Measurements from ENCODE around the gene TSSK3.
A peak's percentile ranks its signal among the peaks of the same experiment; 100 is the strongest.
"Not testable (repeated sequence)": the region's sequence is repeated elsewhere in the genome, so short reads cannot be mapped to it uniquely, and the experiment has no call there.

Gene TSSK3

GRCh38 chr1:32339363-32339978 lies 22.9 kb upstream of the TSSK3 start:
- DNase-seq (ENCODE audit: low read depth): no peak

GRCh38 chr1:32341186-32341757 lies 21.1 kb upstream of the TSSK3 start:
- no peak for DNase-seq (ENCODE audit: low read depth)

DNA sequence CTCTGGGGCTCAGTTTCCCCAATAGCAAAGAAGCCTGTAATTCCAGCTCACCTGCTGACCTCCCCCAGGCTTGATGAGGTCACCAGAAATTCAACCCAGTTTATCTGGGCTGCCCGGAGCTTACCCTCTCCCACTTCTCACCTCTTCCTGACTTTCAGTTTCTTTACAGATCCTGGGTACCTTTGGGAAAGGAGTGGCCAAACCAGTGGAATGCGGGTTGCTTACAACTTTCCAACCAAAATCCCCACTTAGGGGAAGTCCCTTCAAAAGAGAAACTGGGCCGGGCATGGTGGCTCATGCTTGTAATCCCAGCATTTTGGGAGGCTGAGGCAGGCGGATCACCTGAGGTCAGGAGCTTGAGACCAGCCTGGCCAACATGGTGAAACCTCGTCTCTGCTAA lies 20.4 kb upstream of the TSSK3 start:
- no peak for DNase-seq (ENCODE audit: low read depth)

- no peak for DNase-seq (ENCODE audit: low read depth)
Observed at GRCh38 chr1:32342704-32343103, 19.6 kb upstream of the TSSK3 start.

- no peak for DNase-seq (ENCODE audit: low read depth)
Observed at GRCh38 chr1:32345289-32345827, 17.0 kb upstream of the TSSK3 start.

DNA sequence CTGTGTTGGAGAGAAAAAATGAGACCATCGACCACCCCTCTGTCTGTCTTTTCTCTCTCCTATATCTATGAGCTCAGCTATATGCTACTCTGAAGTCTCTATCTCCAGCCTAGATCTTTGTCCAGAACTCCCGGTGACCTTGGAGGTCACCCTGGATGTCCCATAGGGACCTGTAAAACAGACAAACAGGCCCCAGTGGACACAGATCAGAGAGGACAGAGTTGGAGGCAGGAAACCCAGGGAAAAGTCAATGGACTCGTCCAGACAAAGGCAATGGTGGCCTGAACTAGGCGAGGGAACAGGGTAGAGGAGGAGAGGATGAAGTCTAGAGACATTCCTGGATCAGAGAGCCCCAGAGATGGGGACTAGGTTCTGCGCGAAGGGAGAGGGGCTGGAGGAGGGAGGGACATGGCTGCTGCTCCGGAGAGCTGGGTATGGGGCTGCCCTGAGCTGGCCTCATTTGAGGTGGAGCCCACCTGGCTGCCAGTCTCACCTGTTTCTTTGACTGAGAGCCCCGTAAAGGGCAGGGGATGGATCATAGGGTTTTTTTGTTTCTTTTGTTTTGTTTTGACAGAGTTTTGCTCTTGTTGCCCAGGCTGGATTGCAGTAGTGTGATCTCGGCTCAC lies 15.7 kb upstream of the TSSK3 start:
- DNase-seq (ENCODE audit: low read depth): no peak

DNA sequence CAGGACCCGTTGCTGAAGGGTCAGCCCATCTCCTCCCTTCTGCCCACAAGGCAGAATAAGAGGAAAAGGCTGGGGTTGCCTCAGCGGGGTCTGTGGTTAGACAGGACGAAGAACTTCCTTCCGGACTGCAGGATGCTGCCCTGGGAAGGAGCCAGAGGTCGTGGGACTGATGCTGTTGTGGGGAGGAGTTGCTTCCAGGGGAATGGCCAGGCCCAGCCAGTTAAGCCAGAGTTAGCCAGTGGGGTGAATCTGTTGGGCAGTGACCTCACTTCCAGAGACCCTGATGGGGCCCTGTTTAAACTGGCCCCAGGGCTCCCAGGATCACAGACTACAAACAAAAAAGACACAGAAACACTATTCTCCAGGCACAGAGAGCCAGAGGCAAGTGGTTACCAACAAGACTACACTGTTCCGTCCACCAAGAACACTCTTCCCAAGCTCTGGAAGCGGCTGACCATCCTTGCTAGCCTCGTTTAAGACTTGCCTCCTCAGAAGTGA lies 13.1 kb upstream of the TSSK3 start:
- no peak for DNase-seq (ENCODE audit: low read depth)

DNA sequence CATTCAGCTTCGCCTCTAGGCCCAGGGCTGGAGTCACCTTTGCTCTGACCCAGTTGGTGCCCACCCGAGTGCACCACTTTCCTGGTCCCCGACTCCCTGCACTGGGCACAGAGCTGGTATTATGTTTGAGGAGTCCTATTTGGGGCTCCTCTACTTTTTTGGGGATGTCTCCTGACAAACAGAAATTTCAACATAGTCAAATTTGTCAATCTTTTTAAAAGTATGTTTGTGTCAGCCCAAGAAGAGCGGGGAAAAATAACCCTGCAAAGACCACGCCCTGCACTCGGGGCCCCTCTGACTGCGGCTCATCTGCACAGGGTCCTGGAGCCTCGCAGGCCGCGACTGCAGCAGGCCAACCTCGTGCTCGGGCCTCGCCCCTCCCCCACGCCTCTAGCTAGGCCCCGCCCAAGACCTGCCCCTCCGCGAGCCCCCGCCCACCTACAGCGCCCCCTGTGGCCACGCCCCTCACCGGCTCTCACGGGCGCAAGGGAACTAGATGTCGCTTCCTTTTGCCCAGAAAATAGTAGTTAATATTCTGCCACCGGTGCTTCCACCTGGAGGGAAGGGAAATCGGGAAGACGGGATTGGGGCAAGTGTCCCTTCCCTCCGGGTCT lies 11.4 kb upstream of the TSSK3 start:
- DNase-seq (ENCODE audit: low read depth): peak; percentile 69

- DNase-seq (ENCODE audit: low read depth): peak; percentile 79
Observed at GRCh38 chr1:32351399-32352238, 10.7 kb upstream of the TSSK3 start.

DNA sequence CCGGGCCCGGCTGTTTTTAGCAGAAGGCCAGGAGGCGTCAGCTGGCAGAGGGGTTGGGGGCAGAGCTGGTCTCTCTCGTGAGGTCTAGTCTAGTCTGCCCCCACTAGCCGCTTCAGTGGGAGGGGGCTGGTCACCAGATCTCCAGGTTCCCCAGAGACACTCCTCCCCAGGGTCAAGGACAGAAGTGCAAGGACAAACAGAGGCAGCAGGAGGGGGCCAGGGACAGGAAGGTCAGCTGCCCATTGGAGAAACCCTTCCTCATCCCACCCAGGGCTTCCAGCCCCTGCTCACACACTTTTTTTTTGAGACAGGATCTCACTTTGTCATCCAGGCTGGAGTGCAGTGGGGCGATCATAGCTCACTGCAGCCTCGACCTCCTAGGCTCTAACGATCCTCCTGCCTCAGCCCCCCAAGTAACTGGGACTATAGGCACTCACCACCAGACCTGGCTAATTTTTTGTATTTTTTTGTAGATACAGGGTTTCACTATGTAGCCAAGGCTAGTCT lies 10.0 kb upstream of the TSSK3 start:
- DNase-seq (ENCODE audit: low read depth): no peak

DNA sequence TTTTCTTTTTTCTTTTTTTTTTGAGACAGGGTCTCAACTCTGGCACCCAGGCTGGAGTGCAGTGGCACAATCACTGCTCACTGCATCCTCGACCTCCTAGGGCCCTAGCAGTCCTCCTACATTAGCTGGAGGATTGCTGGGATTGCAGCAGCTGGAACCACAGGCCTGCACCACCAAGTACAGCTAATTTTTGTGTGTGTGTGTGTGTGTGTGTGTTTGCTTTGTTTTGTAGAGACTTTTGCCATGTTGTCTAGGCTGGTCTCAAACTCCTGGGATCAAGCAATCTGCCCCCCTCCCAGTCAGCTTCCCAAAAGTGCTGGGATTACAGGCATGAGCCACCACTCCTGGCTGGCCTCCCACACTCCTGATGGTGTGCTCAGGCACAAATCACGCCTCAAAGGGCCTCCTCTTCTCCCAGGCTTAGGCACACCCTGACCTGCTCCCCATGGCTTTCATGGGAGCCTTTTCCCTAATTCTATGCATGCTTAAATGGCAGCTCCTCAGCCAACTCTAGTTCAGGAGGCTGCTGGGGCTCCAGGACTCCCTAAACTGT lies 9.4 kb upstream of the TSSK3 start:
- DNase-seq (ENCODE audit: low read depth): no peak

DNA sequence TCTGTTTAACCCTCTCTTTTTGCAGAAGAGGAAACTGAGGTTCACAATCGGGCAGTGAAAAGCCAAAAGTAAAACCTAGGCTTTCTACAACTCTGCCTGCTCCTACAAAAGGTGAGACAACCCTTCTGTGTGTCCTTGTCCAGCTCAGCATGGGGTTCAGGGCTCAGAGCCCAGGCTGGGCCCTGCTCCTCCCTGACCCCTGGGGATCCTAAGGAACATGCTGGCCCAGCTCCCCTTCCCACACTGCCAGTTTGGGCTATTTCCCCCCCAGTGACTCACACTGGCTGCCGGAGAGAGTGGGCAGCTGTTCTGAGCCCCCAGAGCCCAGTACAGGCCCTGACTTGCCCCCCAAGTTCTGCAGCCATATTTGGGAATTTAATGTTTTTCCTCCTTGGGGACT lies 8.9 kb upstream of the TSSK3 start:
- DNase-seq (ENCODE audit: low read depth): no peak

GRCh38 chr1:32353886-32354570 lies 8.3 kb upstream of the TSSK3 start:
- no peak for DNase-seq (ENCODE audit: low read depth)

- not testable (repeated sequence) for DNase-seq (ENCODE audit: low read depth)
Observed at GRCh38 chr1:32355778-32356177, 6.6 kb upstream of the TSSK3 start.

DNA sequence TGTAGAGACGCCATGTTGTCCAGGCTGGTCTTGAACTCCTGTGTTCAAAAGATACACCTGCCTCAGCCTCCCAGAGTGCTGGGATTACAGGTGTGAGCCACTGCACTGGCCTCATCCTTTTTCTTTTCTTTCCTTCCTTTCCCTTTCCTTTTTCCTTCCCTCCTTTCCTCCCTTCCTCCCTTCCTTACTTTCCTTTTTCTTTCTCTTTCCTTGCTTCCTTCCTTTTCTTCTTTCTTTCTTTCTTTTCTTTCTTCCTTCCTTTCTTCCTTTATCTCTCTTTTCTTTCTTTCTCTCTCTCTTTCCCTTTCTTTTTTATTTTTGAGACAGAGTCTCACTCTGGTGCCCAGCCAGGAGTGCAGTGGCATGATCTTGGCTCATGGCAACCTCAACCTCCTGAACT lies 5.9 kb upstream of the TSSK3 start:
- DNase-seq (ENCODE audit: low read depth): no peak

GRCh38 chr1:32357614-32358013 lies 4.7 kb upstream of the TSSK3 start:
- DNase-seq (ENCODE audit: low read depth): no peak

DNA sequence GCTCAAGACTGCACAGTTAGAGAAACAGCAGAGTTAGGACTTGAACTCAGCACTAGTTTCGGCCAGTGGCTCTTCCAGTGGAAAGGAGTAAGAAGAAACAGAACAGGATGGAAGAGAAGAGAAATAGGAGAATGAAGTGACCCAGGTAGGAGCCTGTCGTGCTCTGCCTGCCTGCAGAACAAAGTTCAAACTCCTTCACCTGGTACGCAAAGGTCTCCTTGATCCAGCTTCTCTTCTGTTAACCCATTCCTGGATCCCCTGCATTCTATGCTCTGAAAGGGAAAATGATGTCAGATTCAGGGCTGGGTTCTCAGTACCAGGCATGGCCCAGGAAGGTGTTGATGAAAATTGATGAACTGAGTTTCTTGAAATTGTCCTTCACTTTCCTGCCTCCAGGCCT lies 3.9 kb upstream of the TSSK3 start:
- DNase-seq (ENCODE audit: low read depth): no peak

GRCh38 chr1:32361308-32361673 lies 1.0 kb upstream of the TSSK3 start:
- DNase-seq (ENCODE audit: low read depth): no peak

- DNase-seq (ENCODE audit: low read depth): no peak
Observed at GRCh38 chr1:32361674-32362473, 465 bp upstream of the TSSK3 start.

DNA sequence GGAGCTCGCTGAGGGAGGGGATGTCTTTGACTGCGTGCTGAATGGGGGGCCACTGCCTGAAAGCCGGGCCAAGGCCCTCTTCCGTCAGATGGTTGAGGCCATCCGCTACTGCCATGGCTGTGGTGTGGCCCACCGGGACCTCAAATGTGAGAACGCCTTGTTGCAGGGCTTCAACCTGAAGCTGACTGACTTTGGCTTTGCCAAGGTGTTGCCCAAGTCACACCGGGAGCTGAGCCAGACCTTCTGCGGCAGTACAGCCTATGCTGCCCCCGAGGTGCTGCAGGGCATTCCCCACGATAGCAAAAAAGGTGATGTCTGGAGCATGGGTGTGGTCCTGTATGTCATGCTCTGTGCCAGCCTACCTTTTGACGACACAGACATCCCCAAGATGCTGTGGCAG lies 1.4 kb downstream of the TSSK3 start:
- no peak for DNase-seq (ENCODE audit: low read depth)
